Measurements from ENCODE around the gene QPRT. TPM values are rescaled to one million over a fixed set of nuclear protein-coding genes. Genes with fewer than 3 reads are reported as not detected.
"Not testable (repeated sequence)": the region's sequence is repeated elsewhere in the genome, so short reads cannot be mapped to it uniquely, and the experiment has no call there.

QPRT gene
- total and polyA plus RNA-seq, 2 experiments from 2014 or later = 65.4 to 128 TPM

DNA sequence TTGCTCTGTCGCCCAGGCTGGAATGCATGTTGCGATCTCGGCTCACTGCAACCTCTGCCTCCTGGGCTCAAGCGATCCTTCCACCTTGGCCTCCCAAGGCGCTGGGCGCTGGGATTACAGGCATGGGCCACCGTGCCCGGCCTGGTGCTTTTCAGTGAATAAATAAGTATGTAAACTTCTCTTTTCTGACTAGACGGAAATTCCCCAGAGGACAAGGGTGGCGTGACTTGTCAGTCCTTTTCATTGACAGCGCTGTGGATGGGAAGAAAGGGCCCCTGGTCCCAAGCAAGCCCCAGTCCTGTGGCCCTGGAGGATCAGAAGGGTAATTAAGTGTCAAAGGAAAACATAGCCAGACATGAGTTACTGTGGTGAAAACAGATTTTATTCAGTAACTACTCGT is 25.5 kb upstream of the QPRT start (continued):
- TF ChIP-seq ZNF462 (CRISPR knock-in tag; IDR thresholded peaks at IDR 0.05) = no peak
- TF ChIP-seq ZNF114 (CRISPR knock-in tag; IDR thresholded peaks at IDR 0.05) = no peak
- no peak for TF ChIP-seq NANOG (IDR thresholded peaks at IDR 0.05; ENCODE audit: borderline replicate concordance)
- TF ChIP-seq EZH2 (IDR thresholded peaks at IDR 0.05; ENCODE audit: low read depth, unreplicated experiment) = no peak
- no peak for TF ChIP-seq EZH2phosphoT487 (IDR thresholded peaks at IDR 0.05; ENCODE audit: unreplicated experiment)
- TF ChIP-seq STAT1 (IDR thresholded peaks at IDR 0.05; ENCODE audit: unreplicated experiment) = no peak
- TF ChIP-seq JUNB (IDR thresholded peaks at IDR 0.05; ENCODE audit: unreplicated experiment) = no peak
- no peak for TF ChIP-seq CTCF (conservative IDR thresholded peaks at IDR 0.05; ENCODE audit: low read depth in 2 of 2)
- TF ChIP-seq ZNF331 (CRISPR knock-in tag; IDR thresholded peaks at IDR 0.05; ENCODE audit: low read depth) = no peak
- no peak for TF ChIP-seq CREB1 (CRISPR knock-in tag; IDR thresholded peaks at IDR 0.05; ENCODE audit: low read depth)

DNA sequence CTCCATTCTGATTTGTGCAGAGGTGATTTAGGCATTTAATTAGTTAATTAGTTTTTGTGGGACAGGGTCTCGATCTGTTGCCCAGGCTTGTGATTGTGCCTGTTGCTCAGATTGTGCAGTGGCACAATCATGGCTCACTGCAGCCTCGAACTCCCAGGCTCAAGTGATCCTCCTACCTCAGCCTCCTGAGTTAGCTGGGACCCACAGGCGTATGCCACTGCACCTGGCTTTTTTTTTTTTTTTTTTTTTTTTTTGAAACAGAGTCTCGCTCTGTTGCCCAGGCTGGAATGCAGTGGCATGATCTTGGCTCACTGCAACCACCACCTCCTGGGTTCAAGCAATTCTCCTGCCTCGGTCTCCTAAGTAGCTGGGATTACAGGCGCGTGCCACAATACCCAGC is 25.1 kb upstream of the QPRT start:
- H3K27ac Mint-ChIP-seq = not testable (repeated sequence)
- H3K27me3 Mint-ChIP-seq (ENCODE audit: insufficient read depth, low read depth, poor library complexity) = peaks cover 14% of the 10 kb centered on the region

More for the DNA sequence above, 25.1 kb upstream of the QPRT start:
- not testable (repeated sequence) for ATAC-seq; H3K36me3 Mint-ChIP-seq (ENCODE audit: low read depth); H3K4me3 Mint-ChIP-seq; H3K9me2 ChIP-seq (ENCODE audit: insufficient read depth); H3K27ac ChIP-seq (ENCODE audit: low read depth); H3K27me3 ChIP-seq (ENCODE audit: insufficient read depth); DNase-seq (ENCODE audit: low spot score); H3K9me3 Mint-ChIP-seq; H4K20me1 ChIP-seq (replicated peaks; ENCODE audit: insufficient read depth); H3K4me1 Mint-ChIP-seq; H3K36me3 ChIP-seq (ENCODE audit: insufficient read depth); H3K79me2 ChIP-seq (replicated peaks; ENCODE audit: insufficient read depth); H3K4me2 ChIP-seq; H3F3A ChIP-seq (replicated peaks; ENCODE audit: low read depth); H3K4me3 ChIP-seq
- Histone ChIP-seq H2AFZ (0 out of 2 replicates have a peak overlapping the region, but pooled peaks have one; percentile 24), H3K4me1 (ENCODE audit: insufficient read depth) (peaks cover 11% of the 10 kb centered on the region)

All from GM23338 (cell line).